Measurements from ENCODE around the gene GSE1. TPM values are rescaled to one million over a fixed set of nuclear protein-coding genes. Genes with fewer than 3 reads are reported as not detected.

GSE1 gene
- total RNA-seq, 1 experiment from 2014 or later, result 124 TPM

DNA sequence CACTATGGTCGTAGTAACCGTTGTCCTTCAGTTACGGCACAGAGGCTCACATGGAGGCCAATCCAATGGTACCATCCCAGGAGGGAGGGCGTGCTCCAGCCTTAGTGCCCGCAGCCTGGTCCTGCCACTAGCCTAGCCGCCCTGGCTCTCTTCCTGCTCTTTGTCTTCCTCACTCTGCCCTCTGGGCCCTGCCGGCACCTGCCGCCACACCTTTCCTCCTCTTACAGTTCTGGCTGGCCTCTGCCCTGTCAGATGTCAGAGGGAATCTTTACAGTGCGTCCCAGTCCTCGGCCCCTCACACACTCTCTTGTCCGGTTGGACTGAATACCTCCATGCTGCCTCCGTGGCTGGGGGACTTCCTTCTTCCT is 52.2 kb downstream of the GSE1 start:
- ChIA-PET POLR2A (no interaction called here), CTCF (interaction anchor here (1.3 kb wide), 1 partner anchor 52 kb away, joined by 3 read pairs; no protein-coding TSS in a partner anchor)
- no peaks in the 10 kb centered on the region for H3K4me1 Mint-ChIP-seq
- DNase-seq (ENCODE audit: low spot score) (no peak), ATAC-seq (no peak)
- no peaks in the 10 kb centered on the region for H3K9me3 Mint-ChIP-seq
- TF ChIP-seq JUN (CRISPR knock-in tag; IDR thresholded peaks at IDR 0.05) (no peak), ZNF263 (CRISPR knock-in tag; IDR thresholded peaks at IDR 0.05; ENCODE audit: low read depth) (no peak), CREB1 (CRISPR knock-in tag; IDR thresholded peaks at IDR 0.05) (no peak), ZNF138 (CRISPR knock-in tag; conservative IDR thresholded peaks at IDR 0.05) (no peak), ESRRA (CRISPR knock-in tag; IDR thresholded peaks at IDR 0.05; ENCODE audit: borderline replicate concordance) (no peak), ZNF671 (CRISPR knock-in tag; IDR thresholded peaks at IDR 0.05) (no peak), MYBL2 (CRISPR knock-in tag; IDR thresholded peaks at IDR 0.05) (no peak), SMAD3 (CRISPR knock-in tag; IDR thresholded peaks at IDR 0.05; ENCODE audit: borderline replicate concordance) (no peak), TEAD1 (CRISPR knock-in tag; IDR thresholded peaks at IDR 0.05) (no peak)
- TF ChIP-seq, protein P1, sequence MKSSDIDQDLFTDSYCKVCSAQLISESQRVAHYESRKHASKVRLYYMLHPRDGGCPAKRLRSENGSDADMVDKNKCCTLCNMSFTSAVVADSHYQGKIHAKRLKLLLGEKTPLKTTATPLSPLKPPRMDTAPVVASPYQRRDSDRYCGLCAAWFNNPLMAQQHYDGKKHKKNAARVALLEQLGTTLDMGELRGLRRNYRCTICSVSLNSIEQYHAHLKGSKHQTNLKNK (CRISPR knock-in tag; IDR thresholded peaks at IDR 0.05), result no peak
- TF ChIP-seq, protein P2, sequence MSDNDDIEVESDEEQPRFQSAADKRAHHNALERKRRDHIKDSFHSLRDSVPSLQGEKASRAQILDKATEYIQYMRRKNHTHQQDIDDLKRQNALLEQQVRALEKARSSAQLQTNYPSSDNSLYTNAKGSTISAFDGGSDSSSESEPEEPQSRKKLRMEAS (CRISPR knock-in tag; IDR thresholded peaks at IDR 0.05), result no peak
- TF ChIP-seq, protein P3, sequence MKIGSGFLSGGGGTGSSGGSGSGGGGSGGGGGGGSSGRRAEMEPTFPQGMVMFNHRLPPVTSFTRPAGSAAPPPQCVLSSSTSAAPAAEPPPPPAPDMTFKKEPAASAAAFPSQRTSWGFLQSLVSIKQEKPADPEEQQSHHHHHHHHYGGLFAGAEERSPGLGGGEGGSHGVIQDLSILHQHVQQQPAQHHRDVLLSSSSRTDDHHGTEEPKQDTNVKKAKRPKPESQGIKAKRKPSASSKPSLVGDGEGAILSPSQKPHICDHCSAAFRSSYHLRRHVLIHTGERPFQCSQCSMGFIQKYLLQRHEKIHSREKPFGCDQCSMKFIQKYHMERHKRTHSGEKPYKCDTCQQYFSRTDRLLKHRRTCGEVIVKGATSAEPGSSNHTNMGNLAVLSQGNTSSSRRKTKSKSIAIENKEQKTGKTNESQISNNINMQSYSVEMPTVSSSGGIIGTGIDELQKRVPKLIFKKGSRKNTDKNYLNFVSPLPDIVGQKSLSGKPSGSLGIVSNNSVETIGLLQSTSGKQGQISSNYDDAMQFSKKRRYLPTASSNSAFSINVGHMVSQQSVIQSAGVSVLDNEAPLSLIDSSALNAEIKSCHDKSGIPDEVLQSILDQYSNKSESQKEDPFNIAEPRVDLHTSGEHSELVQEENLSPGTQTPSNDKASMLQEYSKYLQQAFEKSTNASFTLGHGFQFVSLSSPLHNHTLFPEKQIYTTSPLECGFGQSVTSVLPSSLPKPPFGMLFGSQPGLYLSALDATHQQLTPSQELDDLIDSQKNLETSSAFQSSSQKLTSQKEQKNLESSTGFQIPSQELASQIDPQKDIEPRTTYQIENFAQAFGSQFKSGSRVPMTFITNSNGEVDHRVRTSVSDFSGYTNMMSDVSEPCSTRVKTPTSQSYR (CRISPR knock-in tag; IDR thresholded peaks at IDR 0.05), result no peak
- TF ChIP-seq, protein P4, sequence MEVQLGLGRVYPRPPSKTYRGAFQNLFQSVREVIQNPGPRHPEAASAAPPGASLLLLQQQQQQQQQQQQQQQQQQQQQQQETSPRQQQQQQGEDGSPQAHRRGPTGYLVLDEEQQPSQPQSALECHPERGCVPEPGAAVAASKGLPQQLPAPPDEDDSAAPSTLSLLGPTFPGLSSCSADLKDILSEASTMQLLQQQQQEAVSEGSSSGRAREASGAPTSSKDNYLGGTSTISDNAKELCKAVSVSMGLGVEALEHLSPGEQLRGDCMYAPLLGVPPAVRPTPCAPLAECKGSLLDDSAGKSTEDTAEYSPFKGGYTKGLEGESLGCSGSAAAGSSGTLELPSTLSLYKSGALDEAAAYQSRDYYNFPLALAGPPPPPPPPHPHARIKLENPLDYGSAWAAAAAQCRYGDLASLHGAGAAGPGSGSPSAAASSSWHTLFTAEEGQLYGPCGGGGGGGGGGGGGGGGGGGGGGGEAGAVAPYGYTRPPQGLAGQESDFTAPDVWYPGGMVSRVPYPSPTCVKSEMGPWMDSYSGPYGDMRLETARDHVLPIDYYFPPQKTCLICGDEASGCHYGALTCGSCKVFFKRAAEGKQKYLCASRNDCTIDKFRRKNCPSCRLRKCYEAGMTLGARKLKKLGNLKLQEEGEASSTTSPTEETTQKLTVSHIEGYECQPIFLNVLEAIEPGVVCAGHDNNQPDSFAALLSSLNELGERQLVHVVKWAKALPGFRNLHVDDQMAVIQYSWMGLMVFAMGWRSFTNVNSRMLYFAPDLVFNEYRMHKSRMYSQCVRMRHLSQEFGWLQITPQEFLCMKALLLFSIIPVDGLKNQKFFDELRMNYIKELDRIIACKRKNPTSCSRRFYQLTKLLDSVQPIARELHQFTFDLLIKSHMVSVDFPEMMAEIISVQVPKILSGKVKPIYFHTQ (CRISPR knock-in tag; IDR thresholded peaks at IDR 0.05), result no peak
- TF ChIP-seq, protein P5, sequence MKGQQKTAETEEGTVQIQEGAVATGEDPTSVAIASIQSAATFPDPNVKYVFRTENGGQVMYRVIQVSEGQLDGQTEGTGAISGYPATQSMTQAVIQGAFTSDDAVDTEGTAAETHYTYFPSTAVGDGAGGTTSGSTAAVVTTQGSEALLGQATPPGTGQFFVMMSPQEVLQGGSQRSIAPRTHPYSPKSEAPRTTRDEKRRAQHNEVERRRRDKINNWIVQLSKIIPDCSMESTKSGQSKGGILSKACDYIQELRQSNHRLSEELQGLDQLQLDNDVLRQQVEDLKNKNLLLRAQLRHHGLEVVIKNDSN (CRISPR knock-in tag; IDR thresholded peaks at IDR 0.05), result no peak
- TF ChIP-seq, protein P6, sequence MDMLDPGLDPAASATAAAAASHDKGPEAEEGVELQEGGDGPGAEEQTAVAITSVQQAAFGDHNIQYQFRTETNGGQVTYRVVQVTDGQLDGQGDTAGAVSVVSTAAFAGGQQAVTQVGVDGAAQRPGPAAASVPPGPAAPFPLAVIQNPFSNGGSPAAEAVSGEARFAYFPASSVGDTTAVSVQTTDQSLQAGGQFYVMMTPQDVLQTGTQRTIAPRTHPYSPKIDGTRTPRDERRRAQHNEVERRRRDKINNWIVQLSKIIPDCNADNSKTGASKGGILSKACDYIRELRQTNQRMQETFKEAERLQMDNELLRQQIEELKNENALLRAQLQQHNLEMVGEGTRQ (CRISPR knock-in tag; IDR thresholded peaks at IDR 0.05), result no peak
- TF ChIP-seq, protein P7, sequence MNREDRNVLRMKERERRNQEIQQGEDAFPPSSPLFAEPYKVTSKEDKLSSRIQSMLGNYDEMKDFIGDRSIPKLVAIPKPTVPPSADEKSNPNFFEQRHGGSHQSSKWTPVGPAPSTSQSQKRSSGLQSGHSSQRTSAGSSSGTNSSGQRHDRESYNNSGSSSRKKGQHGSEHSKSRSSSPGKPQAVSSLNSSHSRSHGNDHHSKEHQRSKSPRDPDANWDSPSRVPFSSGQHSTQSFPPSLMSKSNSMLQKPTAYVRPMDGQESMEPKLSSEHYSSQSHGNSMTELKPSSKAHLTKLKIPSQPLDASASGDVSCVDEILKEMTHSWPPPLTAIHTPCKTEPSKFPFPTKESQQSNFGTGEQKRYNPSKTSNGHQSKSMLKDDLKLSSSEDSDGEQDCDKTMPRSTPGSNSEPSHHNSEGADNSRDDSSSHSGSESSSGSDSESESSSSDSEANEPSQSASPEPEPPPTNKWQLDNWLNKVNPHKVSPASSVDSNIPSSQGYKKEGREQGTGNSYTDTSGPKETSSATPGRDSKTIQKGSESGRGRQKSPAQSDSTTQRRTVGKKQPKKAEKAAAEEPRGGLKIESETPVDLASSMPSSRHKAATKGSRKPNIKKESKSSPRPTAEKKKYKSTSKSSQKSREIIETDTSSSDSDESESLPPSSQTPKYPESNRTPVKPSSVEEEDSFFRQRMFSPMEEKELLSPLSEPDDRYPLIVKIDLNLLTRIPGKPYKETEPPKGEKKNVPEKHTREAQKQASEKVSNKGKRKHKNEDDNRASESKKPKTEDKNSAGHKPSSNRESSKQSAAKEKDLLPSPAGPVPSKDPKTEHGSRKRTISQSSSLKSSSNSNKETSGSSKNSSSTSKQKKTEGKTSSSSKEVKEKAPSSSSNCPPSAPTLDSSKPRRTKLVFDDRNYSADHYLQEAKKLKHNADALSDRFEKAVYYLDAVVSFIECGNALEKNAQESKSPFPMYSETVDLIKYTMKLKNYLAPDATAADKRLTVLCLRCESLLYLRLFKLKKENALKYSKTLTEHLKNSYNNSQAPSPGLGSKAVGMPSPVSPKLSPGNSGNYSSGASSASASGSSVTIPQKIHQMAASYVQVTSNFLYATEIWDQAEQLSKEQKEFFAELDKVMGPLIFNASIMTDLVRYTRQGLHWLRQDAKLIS (CRISPR knock-in tag; IDR thresholded peaks at IDR 0.05; ENCODE audit: borderline replicate concordance), result no peak
- peaks cover 72% of the 10 kb centered on the region for H3K36me3 Mint-ChIP-seq
- no peak overlapping the region; the same call in 1 of the 2 replicates for H3K27ac Mint-ChIP-seq
- no peaks in the 10 kb centered on the region for H3K27me3 Mint-ChIP-seq (ENCODE audit: low read depth)
- H3K4me3 Mint-ChIP-seq, result no peak overlapping the region
